Measurements from ENCODE around the gene PI16. TPM values are rescaled to one million over a fixed set of nuclear protein-coding genes. Genes with fewer than 3 reads are reported as not detected.

The PI16 gene
- total RNA-seq, 1 experiment from 2014 or later, result 0.83 TPM

DNA sequence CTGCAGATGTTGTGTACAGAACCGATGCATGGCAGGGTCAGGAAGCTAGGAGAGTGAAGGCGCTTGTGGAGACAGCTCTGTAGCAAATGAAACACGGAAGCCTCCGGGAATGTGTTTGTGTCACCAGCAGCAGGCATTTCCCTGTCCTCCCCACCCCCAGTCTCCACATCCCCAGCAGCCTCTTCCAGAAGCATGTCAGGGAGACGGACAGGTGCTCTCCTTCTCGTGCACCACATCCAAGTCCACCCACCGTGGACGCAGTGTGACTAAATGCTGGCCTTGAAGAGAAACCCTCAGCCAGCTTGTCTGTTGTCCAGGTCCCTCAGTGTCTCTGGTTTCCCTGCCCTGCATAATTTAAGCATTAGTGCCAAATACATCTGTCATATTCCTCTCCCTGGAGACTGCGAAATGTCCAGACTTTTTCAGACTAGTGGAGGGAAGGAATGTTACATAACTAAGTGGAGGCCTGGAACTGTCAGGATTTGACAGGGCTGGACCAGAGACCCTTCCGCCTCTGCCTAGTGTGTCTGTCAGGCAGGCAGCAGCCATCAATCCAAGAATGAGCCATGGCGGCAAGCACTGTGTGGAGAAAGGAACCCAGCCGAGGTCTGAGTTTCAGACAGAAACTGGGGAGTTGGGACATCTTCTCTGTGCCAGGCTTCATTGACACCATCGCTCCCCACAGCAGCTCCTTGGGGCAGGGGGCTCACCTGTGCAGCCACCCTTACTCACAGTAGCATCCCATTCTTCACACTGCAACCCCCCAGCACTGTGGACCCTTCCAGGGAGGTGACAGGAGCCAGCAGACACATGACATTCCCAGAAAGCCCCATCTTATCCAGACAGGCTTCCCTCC is 26.6 kb upstream of the PI16 start:
- Histone ChIP-seq H3K36me3 (ENCODE audit: low read depth) (peaks cover 4% of the 10 kb centered on the region; the same call in 1 of the 2 replicates), H3K27ac (no peak overlapping the region), H3K9me2 (ENCODE audit: insufficient read depth) (no peaks in the 10 kb centered on the region), H3K4me2 (no peak overlapping the region), H4K20me1 (ENCODE audit: insufficient read depth) (no peaks in the 10 kb centered on the region), H3K9me3 (ENCODE audit: insufficient read depth, low read depth) (no peaks in the 10 kb centered on the region), H3K4me1 (replicated peaks; ENCODE audit: insufficient read depth) (peaks cover 34% of the 10 kb centered on the region), H3K79me2 (ENCODE audit: low read depth) (no peaks in the 10 kb centered on the region), H3K4me3 (no peak overlapping the region), H2AFZ (no peak overlapping the region), H3K27me3 (ENCODE audit: insufficient read depth, low read depth) (no peaks in the 10 kb centered on the region), H3F3A (ENCODE audit: insufficient read depth, low read depth) (0 out of 2 replicates have a peak, but pooled peaks cover 6% of the 10 kb centered on the region)
- no TSS peak for BruUV-seq (replicated peaks)
- no peak for DNase-seq
- no peak for TF ChIP-seq EZH2 (IDR thresholded peaks at IDR 0.05; ENCODE audit: low read depth)
- TF ChIP-seq, protein P1, sequence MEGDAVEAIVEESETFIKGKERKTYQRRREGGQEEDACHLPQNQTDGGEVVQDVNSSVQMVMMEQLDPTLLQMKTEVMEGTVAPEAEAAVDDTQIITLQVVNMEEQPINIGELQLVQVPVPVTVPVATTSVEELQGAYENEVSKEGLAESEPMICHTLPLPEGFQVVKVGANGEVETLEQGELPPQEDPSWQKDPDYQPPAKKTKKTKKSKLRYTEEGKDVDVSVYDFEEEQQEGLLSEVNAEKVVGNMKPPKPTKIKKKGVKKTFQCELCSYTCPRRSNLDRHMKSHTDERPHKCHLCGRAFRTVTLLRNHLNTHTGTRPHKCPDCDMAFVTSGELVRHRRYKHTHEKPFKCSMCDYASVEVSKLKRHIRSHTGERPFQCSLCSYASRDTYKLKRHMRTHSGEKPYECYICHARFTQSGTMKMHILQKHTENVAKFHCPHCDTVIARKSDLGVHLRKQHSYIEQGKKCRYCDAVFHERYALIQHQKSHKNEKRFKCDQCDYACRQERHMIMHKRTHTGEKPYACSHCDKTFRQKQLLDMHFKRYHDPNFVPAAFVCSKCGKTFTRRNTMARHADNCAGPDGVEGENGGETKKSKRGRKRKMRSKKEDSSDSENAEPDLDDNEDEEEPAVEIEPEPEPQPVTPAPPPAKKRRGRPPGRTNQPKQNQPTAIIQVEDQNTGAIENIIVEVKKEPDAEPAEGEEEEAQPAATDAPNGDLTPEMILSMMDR (conservative IDR thresholded peaks at IDR 0.05), result no peak
- CTCF ChIA-PET, result no interaction called here
- intact Hi-C loops (cut with micrococcal nuclease; ENCODE audit: unreplicated experiment), result loop anchor here (2.0 to 5.0 kb wide), 3 partner anchors 13 to 59 kb away; partner anchors contain the start of gene MTCH1
- POLR2A ChIA-PET (ENCODE audit: unreplicated experiment), result no interaction called here

DNA sequence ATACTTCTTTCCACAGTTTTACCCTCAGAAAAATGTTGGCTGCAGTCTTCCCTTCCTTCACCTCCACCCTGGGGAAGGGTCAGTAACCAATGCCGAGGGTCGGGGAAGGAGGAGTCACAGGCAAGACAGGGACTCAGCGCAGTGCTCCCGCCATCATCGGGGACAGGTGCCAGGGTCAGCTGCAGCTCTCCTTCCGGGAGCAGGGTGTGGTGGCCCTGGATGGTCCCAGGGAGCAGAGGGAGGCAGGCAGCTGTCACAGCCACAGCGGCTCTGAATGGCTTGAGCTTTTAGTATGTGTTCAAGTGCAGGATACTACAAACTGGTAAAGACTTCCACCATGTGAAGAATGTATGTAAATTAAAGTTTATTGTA is 26.0 kb upstream of the PI16 start:
- no peak for DNase-seq
- ChIA-PET POLR2A (ENCODE audit: unreplicated experiment) (interaction anchor here (0.6 kb wide), 1 partner anchor 9 kb away, joined by 3 read pairs; no protein-coding TSS in a partner anchor), CTCF (no interaction called here)
- intact Hi-C loops (cut with micrococcal nuclease; ENCODE audit: unreplicated experiment), result loop anchor here (2.0 to 5.0 kb wide), 2 partner anchors 14 to 34 kb away; no protein-coding TSS in a partner anchor
- H3K79me2 ChIP-seq (ENCODE audit: low read depth), result no peaks in the 10 kb centered on the region
- no peak overlapping the region for H3K27ac ChIP-seq
- no peak overlapping the region for H2AFZ ChIP-seq
- TF ChIP-seq EZH2 (IDR thresholded peaks at IDR 0.05; ENCODE audit: low read depth), result no peak
- TF ChIP-seq, protein P1 (conservative IDR thresholded peaks at IDR 0.05), result no peak
- no peaks in the 10 kb centered on the region for H3K9me2 ChIP-seq (ENCODE audit: insufficient read depth)
- BruUV-seq (replicated peaks), result no TSS peak
- H3K4me1 ChIP-seq (replicated peaks; ENCODE audit: insufficient read depth), result peaks cover 41% of the 10 kb centered on the region
- H4K20me1 ChIP-seq (ENCODE audit: insufficient read depth), result no peaks in the 10 kb centered on the region
- no peaks in the 10 kb centered on the region for H3K27me3 ChIP-seq (ENCODE audit: insufficient read depth, low read depth)
- no peak overlapping the region for H3K4me3 ChIP-seq
- H3K36me3 ChIP-seq (ENCODE audit: low read depth), result no peaks in the 10 kb centered on the region
- H3K4me2 ChIP-seq, result no peak overlapping the region; the same call in 1 of the 2 replicates
- peaks cover 12% of the 10 kb centered on the region for H3F3A ChIP-seq (ENCODE audit: insufficient read depth, low read depth)
- no peaks in the 10 kb centered on the region for H3K9me3 ChIP-seq (ENCODE audit: insufficient read depth, low read depth)

DNA sequence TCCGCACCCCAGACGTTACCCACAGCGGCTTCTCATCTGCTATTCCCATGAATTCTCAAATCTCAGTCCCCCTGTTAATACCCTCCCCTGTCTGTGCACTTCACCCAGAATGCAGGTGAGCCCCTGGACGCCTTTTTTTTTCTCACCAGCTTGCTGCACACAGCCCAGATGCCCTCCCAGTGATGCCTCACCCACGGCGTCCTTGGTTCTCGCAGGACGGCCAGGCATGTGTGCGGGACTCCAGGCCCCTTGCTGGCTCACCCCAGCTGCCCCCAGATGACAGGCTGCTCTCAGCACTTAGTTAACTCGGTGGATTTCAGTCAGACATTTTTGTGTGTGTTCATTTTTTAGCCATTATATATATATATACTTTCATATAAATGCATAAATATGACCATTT is 25.4 kb upstream of the PI16 start:
- POLR2A ChIA-PET (ENCODE audit: unreplicated experiment), result interaction anchor here (0.6 kb wide), 1 partner anchor 9 kb away, joined by 3 read pairs; no protein-coding TSS in a partner anchor
- H3K27ac ChIP-seq, result peak overlapping the region; percentile 4; the same call in 1 of the 2 replicates
- H3K4me3 ChIP-seq, result no peak overlapping the region
- no peak for DNase-seq
- intact Hi-C loops (cut with micrococcal nuclease; ENCODE audit: unreplicated experiment), result loop anchor here (2.0 to 5.0 kb wide), 2 partner anchors 14 to 33 kb away; no protein-coding TSS in a partner anchor
- H3K27me3 ChIP-seq (ENCODE audit: insufficient read depth, low read depth), result no peaks in the 10 kb centered on the region
- CTCF ChIA-PET, result no interaction called here
- no peaks in the 10 kb centered on the region for H3K36me3 ChIP-seq (ENCODE audit: low read depth)
- peaks cover 47% of the 10 kb centered on the region for H3K4me1 ChIP-seq (replicated peaks; ENCODE audit: insufficient read depth)
- no peak for TF ChIP-seq EZH2 (IDR thresholded peaks at IDR 0.05; ENCODE audit: low read depth)
- TF ChIP-seq, protein P1 (conservative IDR thresholded peaks at IDR 0.05), result no peak
- H3K4me2 ChIP-seq, result peak overlapping the region; percentile 32; the same call in 1 of the 2 replicates
- no peaks in the 10 kb centered on the region for H3K9me2 ChIP-seq (ENCODE audit: insufficient read depth)
- no peak overlapping the region for H2AFZ ChIP-seq
- no TSS peak for BruUV-seq (replicated peaks)
- H3K9me3 ChIP-seq (ENCODE audit: insufficient read depth, low read depth), result no peaks in the 10 kb centered on the region
- H3K79me2 ChIP-seq (ENCODE audit: low read depth), result no peaks in the 10 kb centered on the region
- no peaks in the 10 kb centered on the region for H4K20me1 ChIP-seq (ENCODE audit: insufficient read depth)
- peaks cover 18% of the 10 kb centered on the region for H3F3A ChIP-seq (ENCODE audit: insufficient read depth, low read depth)
